Fibroblast of lung (primary cell): ENCODE data around the gene MAP1B. TPM values are rescaled to one million over a fixed set of nuclear protein-coding genes. Genes with fewer than 3 reads are reported as not detected.

ENCODE experiments used
- DNase-seq, 2 donors: peaks; one replicate each; pipeline versions ENCODE4 v3.0.0 to v3.0.0-alpha.2; 2010; ENCODE audit warnings: low read depth in 2 of 2
- H2AFZ ChIP-seq: 2 replicates; pipeline ENCODE4 v1.5.1; 2012; ENCODE audit warnings: low read length, control low read depth, inconsistent platforms
- H3K27ac ChIP-seq: 2 replicates; pipeline ENCODE4 v1.5.1; 2011; ENCODE audit warnings: low read length, control low read depth; ENCODE audit not compliant: insufficient read depth
- H3K27me3 ChIP-seq: 2 replicates; pipeline ENCODE4 v1.5.1; 2011; ENCODE audit warnings: mild to moderate bottlenecking, low read length; ENCODE audit not compliant: control insufficient read depth, insufficient read depth
- H3K36me3 ChIP-seq: 2 replicates; pipeline ENCODE4 v1.5.1; 2011; ENCODE audit warnings: low read length; ENCODE audit not compliant: control insufficient read depth, insufficient read depth
- H3K4me1 ChIP-seq: 2 replicates; pipeline ENCODE4 v1.5.1; 2011; ENCODE audit warnings: low read length; ENCODE audit not compliant: control insufficient read depth, insufficient read depth; ENCODE audit errors: extremely low read depth
- H3K4me2 ChIP-seq: 2 replicates; pipeline ENCODE4 v1.5.1; 2011; ENCODE audit warnings: low read length, control low read depth; ENCODE audit not compliant: insufficient read depth; ENCODE audit errors: extremely low read depth
- H3K4me3 ChIP-seq, 4 experiments: fragments of 200-600 bp in 1 of 4; sonication (generic) in 1 of 4; replicated peaks in 1 of 4; 2 replicates each; pipeline ENCODE4 v1.5.1; 2011 to 2016; ENCODE audit warnings: low read length in 4 of 4, low read depth in 3 of 4, mild to moderate bottlenecking in 3 of 4, control low read depth in 2 of 4, inconsistent platforms in 1 of 4, mixed read lengths in 1 of 4; ENCODE audit not compliant: insufficient read depth in 1 of 4; ENCODE audit errors: control extremely low read depth in 1 of 4
- H3K79me2 ChIP-seq: 2 replicates; pipeline ENCODE4 v1.5.1; 2012; ENCODE audit warnings: mild to moderate bottlenecking, low read length, inconsistent platforms; ENCODE audit not compliant: control insufficient read depth, insufficient read depth
- H3K9ac ChIP-seq: 2 replicates; pipeline ENCODE4 v1.5.1; 2011; ENCODE audit warnings: mild to moderate bottlenecking, low read length, control low read depth; ENCODE audit not compliant: insufficient read depth
- H3K9me3 ChIP-seq: 2 replicates; pipeline ENCODE4 v1.5.1; 2012; ENCODE audit warnings: low read depth, low read length; ENCODE audit not compliant: control insufficient read depth, insufficient read depth
- H4K20me1 ChIP-seq: 2 replicates; pipeline ENCODE4 v1.5.1; 2011; ENCODE audit warnings: low read length; ENCODE audit not compliant: control insufficient read depth, insufficient read depth; ENCODE audit errors: extremely low read depth
- EZH2 ChIP-seq: IDR thresholded peaks from 2 replicates; pipeline ENCODE4 v1.5.1; 2012; ENCODE audit warnings: low read length, control low read depth, mild to moderate bottlenecking; ENCODE audit errors: missing control alignments
- polyA plus RNA-seq, 2 donors: library from polyadenylated mRNA; depleted of rRNA in 1 of 2; stranded (reverse) in 1 of 2; unstranded in 1 of 2; fragments of >200 nt; gene quantifications; 2 replicates each; pipeline ENCODE4 v1.2.1, GENCODE V29; 2011 to 2012; ENCODE audit warnings: missing spikeins in 1 of 2
- total RNA-seq: library from RNA; depleted of rRNA; stranded (reverse); fragments of >200 nt; gene quantifications from 2 replicates; pipeline ENCODE4 v1.2.1, GENCODE V29; 2014
- TF ChIP-seq, protein P1 (sequence below), 2 donors: IDR thresholded peaks in 1 of 2; conservative IDR thresholded peaks in 1 of 2; 1 replicate in 1 of 2; 2 replicates in 1 of 2; pipeline ENCODE4 v1.5.1; 2011 to 2012; ENCODE audit warnings: low read length in 2 of 2, control low read depth in 1 of 2, inconsistent platforms in 1 of 2, low read depth in 1 of 2, mild to moderate bottlenecking in 1 of 2

The MAP1B gene
- total and polyA plus RNA-seq, 2 donors (not counting 1 experiment from before 2014, with no cell fraction given), result 83.4 to 109 TPM

DNA sequence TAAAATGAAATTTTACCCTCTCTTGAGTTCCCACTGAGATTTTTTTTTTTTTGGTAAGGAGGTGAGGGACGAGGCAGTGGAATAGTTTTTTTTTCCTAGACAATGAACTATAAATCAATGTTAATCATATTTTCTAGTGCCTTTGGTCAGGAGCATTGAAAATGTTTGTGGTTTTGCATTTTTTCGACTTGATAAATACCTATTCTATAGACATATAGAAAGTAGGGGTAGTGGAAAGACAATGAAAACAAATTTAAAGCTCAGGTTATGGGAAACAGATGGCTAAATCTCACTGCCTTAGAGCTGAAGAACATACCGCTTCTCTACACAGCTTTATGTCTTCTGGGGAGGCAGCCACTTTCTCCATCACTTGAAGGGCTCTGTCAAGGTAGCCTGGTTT is 118.5 kb downstream of the MAP1B start:
- Histone ChIP-seq H4K20me1 (no peaks in the 10 kb centered on the region), H3K4me1 (no peaks in the 10 kb centered on the region), H3K9ac (no peak overlapping the region), H3K9me3 (no peaks in the 10 kb centered on the region), H2AFZ (no peak overlapping the region), H3K36me3 (peaks cover 18% of the 10 kb centered on the region), H3K27me3 (no peaks in the 10 kb centered on the region), H3K4me2 (no peak overlapping the region), H3K4me3 (no peak overlapping the region), H3K27ac (peak overlapping the region; percentile 34), H3K79me2 (no peaks in the 10 kb centered on the region)
- TF ChIP-seq EZH2, result no peak
- TF ChIP-seq, protein P1, sequence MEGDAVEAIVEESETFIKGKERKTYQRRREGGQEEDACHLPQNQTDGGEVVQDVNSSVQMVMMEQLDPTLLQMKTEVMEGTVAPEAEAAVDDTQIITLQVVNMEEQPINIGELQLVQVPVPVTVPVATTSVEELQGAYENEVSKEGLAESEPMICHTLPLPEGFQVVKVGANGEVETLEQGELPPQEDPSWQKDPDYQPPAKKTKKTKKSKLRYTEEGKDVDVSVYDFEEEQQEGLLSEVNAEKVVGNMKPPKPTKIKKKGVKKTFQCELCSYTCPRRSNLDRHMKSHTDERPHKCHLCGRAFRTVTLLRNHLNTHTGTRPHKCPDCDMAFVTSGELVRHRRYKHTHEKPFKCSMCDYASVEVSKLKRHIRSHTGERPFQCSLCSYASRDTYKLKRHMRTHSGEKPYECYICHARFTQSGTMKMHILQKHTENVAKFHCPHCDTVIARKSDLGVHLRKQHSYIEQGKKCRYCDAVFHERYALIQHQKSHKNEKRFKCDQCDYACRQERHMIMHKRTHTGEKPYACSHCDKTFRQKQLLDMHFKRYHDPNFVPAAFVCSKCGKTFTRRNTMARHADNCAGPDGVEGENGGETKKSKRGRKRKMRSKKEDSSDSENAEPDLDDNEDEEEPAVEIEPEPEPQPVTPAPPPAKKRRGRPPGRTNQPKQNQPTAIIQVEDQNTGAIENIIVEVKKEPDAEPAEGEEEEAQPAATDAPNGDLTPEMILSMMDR (conservative IDR thresholded peaks at IDR 0.05 in 1 of 2, IDR thresholded peaks at IDR 0.05 in 1 of 2; ENCODE audit: low read depth in 1 of 2, low read length in 2 of 2), result no peak
- no peak for DNase-seq

DNA sequence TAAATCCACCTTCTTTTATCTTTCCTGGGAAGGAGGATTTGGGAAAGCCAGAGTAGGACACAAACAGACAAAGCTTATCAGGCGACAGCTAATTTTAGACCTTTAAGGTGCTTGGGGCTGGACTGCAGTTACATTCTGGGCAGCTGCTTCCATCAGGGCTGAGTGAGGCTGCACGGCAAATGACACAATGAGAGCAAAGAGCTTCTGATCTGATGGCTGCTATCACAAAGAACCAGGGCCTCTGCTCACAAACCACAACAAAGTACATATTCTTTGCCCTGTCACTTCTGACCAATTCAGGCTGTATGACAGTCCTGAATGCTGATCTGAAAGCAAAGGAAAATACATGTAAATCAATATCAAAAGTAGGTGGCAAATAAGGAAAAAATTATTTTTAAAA is 119.7 kb downstream of the MAP1B start:
- H3K9ac ChIP-seq, result no peak overlapping the region
- H3K9me3 ChIP-seq, result no peaks in the 10 kb centered on the region
- H3K4me3 ChIP-seq, result no peak overlapping the region
- DNase-seq, result no peak
- TF ChIP-seq EZH2, result no peak
- TF ChIP-seq, protein P1 (conservative IDR thresholded peaks at IDR 0.05 in 1 of 2, IDR thresholded peaks at IDR 0.05 in 1 of 2; ENCODE audit: low read depth in 1 of 2, low read length in 2 of 2), result no peak
- H3K79me2 ChIP-seq, result no peaks in the 10 kb centered on the region
- H3K4me1 ChIP-seq, result no peaks in the 10 kb centered on the region
- no peak overlapping the region for H3K4me2 ChIP-seq
- no peak overlapping the region for H3K27ac ChIP-seq
- H2AFZ ChIP-seq, result no peak overlapping the region
- H3K36me3 ChIP-seq, result peaks cover 13% of the 10 kb centered on the region
- no peaks in the 10 kb centered on the region for H4K20me1 ChIP-seq
- H3K27me3 ChIP-seq, result no peaks in the 10 kb centered on the region

DNA sequence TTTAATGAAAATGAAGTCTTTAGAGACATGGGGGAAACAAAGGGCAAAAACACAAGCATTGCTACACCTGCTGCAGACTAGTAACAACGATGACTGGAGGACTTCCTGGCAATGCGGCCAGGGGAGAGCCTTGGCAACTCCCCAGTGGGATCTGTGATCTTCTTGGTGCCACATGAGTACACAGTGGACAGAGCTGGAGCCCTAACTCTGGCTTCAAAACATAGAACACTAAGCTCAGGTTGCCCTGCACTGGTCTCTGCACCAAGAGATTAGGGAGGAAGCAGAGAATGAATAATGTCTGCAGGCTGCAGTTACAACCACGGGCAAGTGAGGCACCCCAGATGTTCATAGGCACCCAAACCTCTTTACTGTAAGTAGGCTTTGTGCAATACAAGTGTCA is 121.7 kb downstream of the MAP1B start:
- no peak for DNase-seq
- Histone ChIP-seq H4K20me1 (no peaks in the 10 kb centered on the region), H2AFZ (no peak overlapping the region), H3K4me3 (no peak overlapping the region), H3K79me2 (no peaks in the 10 kb centered on the region), H3K4me2 (no peak overlapping the region), H3K27ac (no peak overlapping the region), H3K27me3 (no peaks in the 10 kb centered on the region), H3K9ac (no peak overlapping the region), H3K4me1 (no peaks in the 10 kb centered on the region), H3K9me3 (no peaks in the 10 kb centered on the region), H3K36me3 (peaks cover 8% of the 10 kb centered on the region)
- no peak for TF ChIP-seq EZH2
- TF ChIP-seq, protein P1 (conservative IDR thresholded peaks at IDR 0.05 in 1 of 2, IDR thresholded peaks at IDR 0.05 in 1 of 2; ENCODE audit: low read depth in 1 of 2, low read length in 2 of 2), result no peak
